ENCODE data around the gene ZNF827. TPM values are rescaled to one million over a fixed set of nuclear protein-coding genes. Genes with fewer than 3 reads are reported as not detected.

ZNF827 gene
- polyA plus RNA-seq, 3 donors, result 31.9 to 38.2 (median 35.3) TPM

DNA sequence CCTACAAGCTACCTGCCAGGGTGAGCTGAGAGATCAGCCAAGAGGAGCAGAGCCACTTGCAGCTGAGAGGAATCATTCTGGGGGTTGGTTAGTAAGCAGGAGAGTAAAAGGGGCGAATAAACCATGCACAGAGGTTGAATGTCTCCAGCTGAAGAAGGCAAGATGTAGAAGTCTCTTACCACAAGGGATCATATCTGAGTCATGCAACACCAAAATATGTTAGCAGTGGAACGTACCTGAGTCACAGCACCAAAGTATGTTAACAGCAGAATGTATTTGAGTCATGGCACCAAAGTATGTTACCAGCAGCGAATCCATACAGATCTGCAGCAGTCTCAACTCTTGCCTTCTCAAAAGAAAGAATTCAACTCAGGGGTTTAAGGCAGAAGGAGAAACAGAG is 228.8 kb downstream of the ZNF827 start:
- DNase-seq (ENCODE audit: extremely low read depth in 1 of 11, low read depth in 9 of 11, low spot score in 4 of 11), result no peak

DNA sequence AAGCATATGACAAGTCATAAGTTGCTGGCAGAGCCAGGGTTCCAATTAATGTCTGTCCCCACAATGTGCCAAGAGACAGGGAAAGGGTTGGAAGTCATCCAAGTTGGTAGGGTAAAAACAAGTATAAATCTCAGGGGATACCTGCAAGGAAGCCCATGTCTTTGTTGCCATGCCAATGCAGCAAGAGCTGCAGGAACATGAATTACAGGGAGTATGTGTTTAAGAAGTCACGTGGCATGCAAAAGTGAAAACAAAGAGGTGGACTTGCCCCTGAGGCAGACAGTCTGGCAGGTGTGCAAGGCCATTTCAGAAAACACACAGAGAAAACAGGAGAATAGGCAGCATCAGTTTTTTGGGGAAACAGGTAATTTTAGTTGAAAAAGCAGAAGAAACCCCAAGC is 229.3 kb downstream of the ZNF827 start:
- DNase-seq (ENCODE audit: extremely low read depth in 1 of 11, low read depth in 9 of 11, low spot score in 4 of 11), result no peak

Other genes starting within 250 kb of the ZNF827 start
- gene LSM6, start 236.9 kb upstream of the ZNF827 start, polyA plus RNA-seq (ENCODE audit: insufficient read length in 3 of 3), result 10 to 100 TPM; 53.3 to 63.3 (median 60.8) TPM

All from renal cortex interstitium (tissue), 11 donors.